A673 (cell line): ENCODE measurements around the gene RBBP5. TPM values are rescaled to one million over a fixed set of nuclear protein-coding genes. Genes with fewer than 3 reads are reported as not detected.

Source experiments
- BruUV-seq: library from RNA; stranded (reverse); fragments of 400-500 nt; replicated peaks from 2 replicates; lab custom pipeline; 2021; lab: Mats Ljungman, UMichigan
- CTCF ChIA-PET: fragments of 300-600 bp; sonication (Branson Sonifier 250); formaldehyde crosslinking; loops from one replicate; lab custom pipeline; 2022; ENCODE audit warnings: antibody characterized with exemption; lab: Charles Lee
- POLR2A ChIA-PET: fragments of 300-600 bp; sonication (Branson Sonifier 250); formaldehyde crosslinking; loops from one replicate; lab custom pipeline; 2022; ENCODE audit warnings: antibody characterized with exemption; ENCODE audit not compliant: low non-redundant PET; lab: Charles Lee
- DNase-seq: peaks from one replicate; pipeline ENCODE4 v3.0.0-alpha.2; 2015; ENCODE audit warnings: low spot score
- H3K27ac ChIP-seq: fragments of 200-600 bp; sonication (generic); 2 replicates; pipeline ENCODE4 v1.5.1; 2016; ENCODE audit warnings: mixed run types, low read depth, mild to moderate bottlenecking, mixed read lengths, antibody characterized with exemption, low read length; ENCODE audit not compliant: poor library complexity, severe bottlenecking
- H3K27me3 ChIP-seq: fragments of 200-600 bp; sonication (generic); replicated peaks from 2 replicates; pipeline ENCODE4 v1.6.1; 2017; ENCODE audit warnings: mixed run types, low read depth, mild to moderate bottlenecking, mixed read lengths, antibody characterized with exemption, low read length; ENCODE audit not compliant: insufficient read depth, poor library complexity
- H3K36me3 ChIP-seq: fragments of 200-600 bp; sonication (generic); 2 replicates; pipeline ENCODE4 v1.6.1; 2016; ENCODE audit warnings: mixed run types, mild to moderate bottlenecking, mixed read lengths, antibody characterized with exemption, low read length; ENCODE audit not compliant: insufficient read depth, poor library complexity, severe bottlenecking
- H3K4me1 ChIP-seq: fragments of 200-600 bp; sonication (generic); 2 replicates; pipeline ENCODE4 v1.6.1; 2017; ENCODE audit warnings: mixed run types, mild to moderate bottlenecking, mixed read lengths, antibody characterized with exemption, low read length; ENCODE audit not compliant: insufficient read depth, poor library complexity, severe bottlenecking
- H3K4me3 ChIP-seq: fragments of 200-600 bp; sonication (generic); 2 replicates; pipeline ENCODE4 v1.5.1; 2016; ENCODE audit warnings: low read depth, mixed run types, mild to moderate bottlenecking, mixed read lengths, low read length; ENCODE audit not compliant: poor library complexity, severe bottlenecking
- H3K9me3 ChIP-seq: fragments of 200-600 bp; sonication (generic); 2 replicates; pipeline ENCODE4 v1.6.1; 2016; ENCODE audit warnings: mixed run types, low read depth, mild to moderate bottlenecking, mixed read lengths, antibody characterized with exemption, low read length; ENCODE audit not compliant: poor library complexity, severe bottlenecking
- EZH2 ChIP-seq: fragments of 200-600 bp; sonication (generic); IDR thresholded peaks from 2 replicates; pipeline ENCODE4 v1.6.1; 2017; ENCODE audit warnings: borderline replicate concordance, low read depth, mild to moderate bottlenecking, mixed read lengths, antibody characterized with exemption, low read length; ENCODE audit not compliant: poor library complexity, severe bottlenecking
- intact Hi-C: fragments of 100-400 bp; cut with micrococcal nuclease; formaldehyde crosslinking; loops from one replicate; pipeline ENCODE4 v1.10.0; 2022; ENCODE audit not compliant: unreplicated experiment
- total RNA-seq: library from RNA; stranded (reverse); gene quantifications from 2 replicates; pipeline ENCODE4 v1.2.3, GENCODE V29; 2021
- TF ChIP-seq, protein P1 (sequence below): fragments of 300-800, 200-600 bp; sonication (generic); conservative IDR thresholded peaks from 2 replicates; pipeline ENCODE4 v1.5.1; 2017; ENCODE audit warnings: low read depth, mild to moderate bottlenecking, antibody characterized with exemption, low read length, moderate library complexity, mixed read lengths

Gene RBBP5
- total RNA-seq, 1 experiment from 2014 or later: 32.0 TPM

DNA sequence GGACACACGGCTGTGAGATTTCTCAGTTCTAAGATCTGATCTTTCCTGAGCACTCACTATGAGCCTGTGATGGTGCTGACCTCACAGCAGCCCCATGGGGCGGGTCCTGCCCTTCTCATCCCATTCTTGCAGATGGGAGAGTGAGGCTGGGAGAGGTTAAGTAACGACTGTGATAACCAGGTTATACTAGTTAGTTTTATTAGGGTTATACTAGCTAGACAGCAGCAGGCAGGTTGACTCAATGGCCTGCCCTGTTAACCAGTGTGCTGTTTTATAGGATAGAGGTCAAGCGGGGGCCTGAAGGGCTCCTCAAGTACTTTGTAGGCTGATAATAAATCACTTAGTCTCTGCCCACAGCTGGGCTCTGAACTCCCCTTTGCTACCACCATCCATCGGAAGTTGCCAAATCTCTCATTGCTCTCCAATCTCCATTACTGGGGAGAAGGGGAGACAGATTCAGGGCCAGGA is 74.0 kb downstream of the RBBP5 start:
- Histone ChIP-seq H3K27me3 (peaks cover 39% of the 10 kb centered on the region), H3K4me1 (no peaks in the 10 kb centered on the region), H3K9me3 (no peaks in the 10 kb centered on the region), H3K4me3 (no peak overlapping the region), H3K27ac (no peak overlapping the region), H3K36me3 (no peaks in the 10 kb centered on the region)
- no TSS peak for BruUV-seq
- DNase-seq: no peak
- intact Hi-C loops: no loop called here
- ChIA-PET CTCF (no interaction called here), POLR2A (no interaction called here)
- TF ChIP-seq, protein P1, sequence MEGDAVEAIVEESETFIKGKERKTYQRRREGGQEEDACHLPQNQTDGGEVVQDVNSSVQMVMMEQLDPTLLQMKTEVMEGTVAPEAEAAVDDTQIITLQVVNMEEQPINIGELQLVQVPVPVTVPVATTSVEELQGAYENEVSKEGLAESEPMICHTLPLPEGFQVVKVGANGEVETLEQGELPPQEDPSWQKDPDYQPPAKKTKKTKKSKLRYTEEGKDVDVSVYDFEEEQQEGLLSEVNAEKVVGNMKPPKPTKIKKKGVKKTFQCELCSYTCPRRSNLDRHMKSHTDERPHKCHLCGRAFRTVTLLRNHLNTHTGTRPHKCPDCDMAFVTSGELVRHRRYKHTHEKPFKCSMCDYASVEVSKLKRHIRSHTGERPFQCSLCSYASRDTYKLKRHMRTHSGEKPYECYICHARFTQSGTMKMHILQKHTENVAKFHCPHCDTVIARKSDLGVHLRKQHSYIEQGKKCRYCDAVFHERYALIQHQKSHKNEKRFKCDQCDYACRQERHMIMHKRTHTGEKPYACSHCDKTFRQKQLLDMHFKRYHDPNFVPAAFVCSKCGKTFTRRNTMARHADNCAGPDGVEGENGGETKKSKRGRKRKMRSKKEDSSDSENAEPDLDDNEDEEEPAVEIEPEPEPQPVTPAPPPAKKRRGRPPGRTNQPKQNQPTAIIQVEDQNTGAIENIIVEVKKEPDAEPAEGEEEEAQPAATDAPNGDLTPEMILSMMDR: no peak
- no peak for TF ChIP-seq EZH2

DNA sequence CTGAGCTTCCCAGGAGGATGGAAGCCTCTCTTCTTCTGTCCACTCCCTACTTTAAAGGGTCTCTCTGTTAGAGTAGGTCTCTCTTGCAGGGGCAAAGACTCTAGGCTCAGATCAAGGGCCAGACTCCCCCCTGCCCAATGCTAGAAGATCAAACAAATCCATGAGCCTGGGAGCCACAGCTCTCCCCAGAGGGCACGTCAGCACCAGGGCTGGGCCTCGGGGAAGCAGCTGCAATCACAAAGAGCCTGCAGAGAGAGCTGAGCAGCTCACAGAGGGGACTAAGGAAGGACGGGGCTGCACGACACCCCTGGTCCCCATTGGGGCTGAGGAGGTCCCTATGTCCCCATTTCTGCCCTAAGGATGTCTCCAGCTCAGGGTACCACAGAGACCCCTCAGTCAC is 74.9 kb downstream of the RBBP5 start:
- H3K36me3 ChIP-seq: no peaks in the 10 kb centered on the region
- no peak for DNase-seq
- no peak overlapping the region for H3K27ac ChIP-seq
- ChIA-PET CTCF (no interaction called here), POLR2A (no interaction called here)
- no peak overlapping the region for H3K4me3 ChIP-seq
- BruUV-seq: no TSS peak
- H3K27me3 ChIP-seq: peaks cover 48% of the 10 kb centered on the region
- intact Hi-C loops: no loop called here
- H3K4me1 ChIP-seq: no peaks in the 10 kb centered on the region
- no peaks in the 10 kb centered on the region for H3K9me3 ChIP-seq
- no peak for TF ChIP-seq EZH2
- TF ChIP-seq, protein P1: no peak

DNA sequence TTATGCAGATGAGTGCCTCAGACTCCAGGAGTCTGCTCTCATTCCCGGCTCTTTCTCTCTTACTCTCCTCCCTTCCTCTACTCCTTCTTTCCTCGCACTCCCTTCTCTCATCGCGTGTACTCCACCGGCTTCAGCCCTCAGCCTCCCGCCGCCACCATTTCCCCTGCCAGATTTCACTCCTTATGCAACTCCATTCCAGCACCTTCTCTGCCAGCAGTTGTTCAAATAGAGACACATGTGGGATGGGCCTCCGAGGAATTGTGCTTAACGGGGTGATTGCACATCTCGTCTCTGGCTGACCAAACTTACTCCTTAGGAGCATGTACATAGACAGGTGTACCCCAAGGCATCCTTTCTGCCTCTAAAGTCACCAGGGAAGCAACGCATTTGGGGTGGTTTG is 76.6 kb downstream of the RBBP5 start:
- DNase-seq: no peak
- no peaks in the 10 kb centered on the region for H3K36me3 ChIP-seq
- ChIA-PET POLR2A (no interaction called here), CTCF (no interaction called here)
- H3K4me3 ChIP-seq: no peak overlapping the region
- H3K4me1 ChIP-seq: no peaks in the 10 kb centered on the region
- intact Hi-C loops: no loop called here
- peaks cover 65% of the 10 kb centered on the region for H3K27me3 ChIP-seq
- no peak overlapping the region for H3K27ac ChIP-seq
- TF ChIP-seq EZH2: no peak
- TF ChIP-seq, protein P1: no peak
- no TSS peak for BruUV-seq
- no peaks in the 10 kb centered on the region for H3K9me3 ChIP-seq
